H1 (cell line): ENCODE data around the gene GRIA2. TPM values are rescaled to one million over a fixed set of nuclear protein-coding genes. Genes with fewer than 3 reads are reported as not detected.

Experiments used
- CTCF ChIA-PET: fragments of 300-600 bp; sonication (Branson Sonifier 250); formaldehyde crosslinking; loops from one replicate; lab custom pipeline; 2021; ENCODE audit not compliant: partially characterized antibody; lab: Charles Lee
- POLR2A ChIA-PET: fragments of 300-600 bp; sonication (Branson Sonifier 250); formaldehyde crosslinking; loops from one replicate; lab custom pipeline; 2021; ENCODE audit warnings: inconsistent platforms; ENCODE audit not compliant: partially characterized antibody; lab: Charles Lee
- DNase-seq, 2 experiments: peaks; one replicate each; pipeline versions ENCODE4 v3.0.0 to v3.0.0-alpha.2; 2010 to 2022; ENCODE audit warnings: low spot score in 2 of 2, low read depth in 1 of 2, mixed read lengths in 1 of 2
- FAIRE-seq: peaks from 2 replicates; lab custom pipeline; 2011; peaks lifted over from hg19 to GRCh38; lab: Jason Lieb, UNC
- H2AFZ ChIP-seq: 2 replicates; pipeline ENCODE4 v1.8.1; 2012; ENCODE audit warnings: low read length, inconsistent platforms
- H2AK5ac ChIP-seq: 2 replicates; pipeline ENCODE4 v1.6.1; 2013; ENCODE audit warnings: low read depth, low read length
- H2BK120ac ChIP-seq: replicated peaks from 2 replicates; pipeline ENCODE3; 2013; ENCODE audit warnings: low read depth, low read length, inconsistent platforms
- H2BK12ac ChIP-seq: 2 replicates; pipeline ENCODE4 v1.6.1; 2013; ENCODE audit warnings: low read depth, low read length
- H2BK15ac ChIP-seq: 2 replicates; pipeline ENCODE4 v1.6.1; 2013; ENCODE audit warnings: low read length
- H2BK20ac ChIP-seq: 2 replicates; pipeline ENCODE4 v1.6.1; 2013; ENCODE audit warnings: low read length
- H2BK5ac ChIP-seq: 2 replicates; pipeline ENCODE4 v1.6.1; 2013; ENCODE audit warnings: low read depth, low read length
- H3K14ac ChIP-seq: 2 replicates; pipeline ENCODE4 v1.6.1; 2013; ENCODE audit warnings: inconsistent platforms; ENCODE audit not compliant: insufficient read length
- H3K18ac ChIP-seq: 2 replicates; pipeline ENCODE4 v1.6.1; 2013; ENCODE audit warnings: low read length; ENCODE audit errors: extremely low read depth
- H3K23ac ChIP-seq: 2 replicates; pipeline ENCODE4 v1.6.1; 2013; ENCODE audit warnings: inconsistent platforms; ENCODE audit not compliant: insufficient read length
- H3K23me2 ChIP-seq: 2 replicates; pipeline ENCODE4 v1.6.1; 2013; ENCODE audit warnings: low read depth, low read length
- H3K27ac ChIP-seq: 2 replicates; pipeline ENCODE4 v1.6.1; 2011; ENCODE audit warnings: low read depth, low read length, inconsistent platforms
- H3K27me3 ChIP-seq, 4 experiments: replicated peaks in 1 of 4; 1 replicate in 1 of 4; 2 replicates in 3 of 4; pipeline versions ENCODE4 v1.6.1 to v1.8.1; 2011 to 2013; ENCODE audit warnings: low read length in 3 of 4, mild to moderate bottlenecking in 3 of 4, inconsistent platforms in 2 of 4, mixed read lengths in 2 of 4, moderate library complexity in 1 of 4; ENCODE audit not compliant: control insufficient read depth in 3 of 4, insufficient read depth in 3 of 4; ENCODE audit errors: extremely low read depth in 1 of 4
- H3K36me3 ChIP-seq, 4 experiments: 2 replicates each; pipeline versions ENCODE4 v1.6.1 to v1.8.1; 2011 to 2013; ENCODE audit warnings: mild to moderate bottlenecking in 4 of 4, low read length in 3 of 4, moderate library complexity in 2 of 4, control low read depth in 1 of 4, inconsistent platforms in 1 of 4; ENCODE audit not compliant: insufficient read depth in 4 of 4, control insufficient read depth in 2 of 4
- H3K4ac ChIP-seq: replicated peaks from 2 replicates; pipeline ENCODE3; 2013; ENCODE audit warnings: low read length, low read depth, mixed read lengths, inconsistent platforms; ENCODE audit not compliant: insufficient read length
- H3K4me1 ChIP-seq, 4 experiments: replicated peaks in 1 of 4; 1 replicate in 1 of 4; 2 replicates in 3 of 4; pipeline versions ENCODE4 v1.6.1 to v1.8.1; 2011 to 2013; ENCODE audit warnings: low read length in 3 of 4, inconsistent platforms in 2 of 4, mixed read lengths in 1 of 4; ENCODE audit not compliant: insufficient read depth in 4 of 4, control insufficient read depth in 3 of 4
- H3K4me2 ChIP-seq, 2 experiments: 2 replicates each; pipeline versions ENCODE4 v1.6.1 to v1.8.1; 2011 to 2013; ENCODE audit warnings: low read depth in 2 of 2, low read length in 2 of 2, control low read depth in 1 of 2, inconsistent platforms in 1 of 2, mild to moderate bottlenecking in 1 of 2; ENCODE audit not compliant: insufficient read depth in 1 of 2
- H3K4me3 ChIP-seq, 4 experiments: fragments of 200-600, 300-600 bp in 1 of 4; sonication (generic), shearing (Covaris generic), sonication (Bioruptor Twin) in 1 of 4; 2 replicates each; pipeline versions ENCODE4 v1.5.1 to v1.8.1; 2011 to 2016; ENCODE audit warnings: low read length in 4 of 4, low read depth in 3 of 4, control low read depth in 2 of 4, inconsistent platforms in 2 of 4, mild to moderate bottlenecking in 2 of 4, mixed read lengths in 1 of 4, moderate library complexity in 1 of 4; ENCODE audit not compliant: insufficient read depth in 2 of 4; ENCODE audit errors: extremely low read depth in 1 of 4
- H3K56ac ChIP-seq: replicated peaks from 2 replicates; pipeline ENCODE3; 2013; ENCODE audit warnings: low read depth, mild to moderate bottlenecking, mixed read lengths, low read length, inconsistent platforms; ENCODE audit not compliant: insufficient read length
- H3K79me1 ChIP-seq: 2 replicates; pipeline ENCODE4 v1.6.1; 2013; ENCODE audit warnings: low read depth, low read length, control low read depth
- H3K79me2 ChIP-seq, 2 experiments: 2 replicates each; pipeline versions ENCODE4 v1.6.1 to v1.8.1; 2012 to 2013; ENCODE audit warnings: low read length in 2 of 2, mild to moderate bottlenecking in 2 of 2, inconsistent platforms in 1 of 2; ENCODE audit not compliant: insufficient read depth in 2 of 2, control insufficient read depth in 1 of 2
- H3K9ac ChIP-seq, 4 experiments: replicated peaks in 1 of 4; 1 replicate in 1 of 4; 2 replicates in 3 of 4; pipeline versions ENCODE4 v1.6.1 to v1.8.1; 2011 to 2013; ENCODE audit warnings: low read depth in 3 of 4, low read length in 3 of 4, control low read depth in 2 of 4, mild to moderate bottlenecking in 2 of 4, moderate library complexity in 2 of 4, inconsistent platforms in 1 of 4; ENCODE audit errors: extremely low read depth in 1 of 4
- H3K9me3 ChIP-seq, 2 experiments: 2 replicates each; pipeline versions ENCODE4 v1.6.1 to v1.8.1; 2012 to 2013; ENCODE audit warnings: mild to moderate bottlenecking in 2 of 2, moderate library complexity in 2 of 2, control low read depth in 1 of 2, inconsistent platforms in 1 of 2, low read depth in 1 of 2, low read length in 1 of 2, mixed read lengths in 1 of 2; ENCODE audit not compliant: insufficient read depth in 2 of 2
- H4K20me1 ChIP-seq, 2 experiments: replicated peaks in 1 of 2; 2 replicates each; pipeline versions ENCODE3 to v1.8.1; 2011 to 2013; ENCODE audit warnings: inconsistent platforms in 2 of 2, low read length in 2 of 2, mild to moderate bottlenecking in 1 of 2; ENCODE audit not compliant: insufficient read depth in 2 of 2, control insufficient read depth in 1 of 2
- H4K5ac ChIP-seq: 2 replicates; pipeline ENCODE4 v1.6.1; 2013; ENCODE audit warnings: low read length, low read depth, mixed read lengths, inconsistent platforms; ENCODE audit not compliant: insufficient read length
- H4K8ac ChIP-seq: 2 replicates; pipeline ENCODE4 v1.8.0; 2013; ENCODE audit warnings: mild to moderate bottlenecking, moderate library complexity, low read length, inconsistent platforms; ENCODE audit not compliant: insufficient read depth; ENCODE audit errors: extremely low read depth
- H4K91ac ChIP-seq: replicated peaks from 2 replicates; pipeline ENCODE3; 2013; ENCODE audit warnings: low read length, mixed read lengths, inconsistent platforms; ENCODE audit not compliant: insufficient read length
- BACH1 ChIP-seq: IDR thresholded peaks from 2 replicates; pipeline ENCODE4 v1.6.1; 2012; ENCODE audit warnings: low read length, improper control_type of control experiment
- BRCA1 ChIP-seq: IDR thresholded peaks from 2 replicates; pipeline ENCODE4 v1.6.1; 2012; ENCODE audit warnings: low read depth, low read length, improper control_type of control experiment
- CBX8 ChIP-seq: fragments of 300-800, 300-1000 bp; sonication (generic); IDR thresholded peaks from 2 replicates; pipeline ENCODE4 v1.7.1; 2016; ENCODE audit warnings: low read depth, low read length, borderline replicate concordance
- CREB1 ChIP-seq: IDR thresholded peaks from 2 replicates; pipeline ENCODE4 v1.6.1; 2012; ENCODE audit warnings: inconsistent platforms
- HDAC2 ChIP-seq, 2 experiments: fragments of 300-600 bp in 1 of 2; sonication (generic) in 1 of 2; IDR thresholded peaks; 2 replicates each; pipeline ENCODE4 v1.6.1; 2011 to 2012; ENCODE audit warnings: low read depth in 2 of 2, low read length in 2 of 2, mild to moderate bottlenecking in 2 of 2, moderate library complexity in 2 of 2, borderline replicate concordance in 1 of 2, inconsistent platforms in 1 of 2
- MAFK ChIP-seq: IDR thresholded peaks from 2 replicates; pipeline ENCODE4 v1.6.1; 2012; ENCODE audit warnings: low read depth, mild to moderate bottlenecking, improper control_type of control experiment, low read length
- POU5F1 ChIP-seq: IDR thresholded peaks from 2 replicates; pipeline ENCODE4 v1.6.1; 2011; ENCODE audit warnings: low read depth, mild to moderate bottlenecking, low read length, moderate library complexity
- SRF ChIP-seq: IDR thresholded peaks from 2 replicates; pipeline ENCODE4 v1.6.1; 2011; ENCODE audit warnings: mild to moderate bottlenecking, low read depth, low read length, moderate library complexity
- SUZ12 ChIP-seq: fragments of 200-600 bp; sonication (generic); IDR thresholded peaks from 2 replicates; pipeline ENCODE4 v1.6.1; 2012; ENCODE audit warnings: mild to moderate bottlenecking, inconsistent platforms, low read length, moderate library complexity, mixed read lengths
- TEAD4 ChIP-seq: IDR thresholded peaks from 2 replicates; pipeline ENCODE4 v1.6.1; 2012; ENCODE audit warnings: low read depth, low read length, inconsistent platforms, mixed read lengths
- WGBS, 2 experiments: shearing (Covaris generic) in 1 of 2; methylation state at CpG; one replicate each; pipeline versions ENCODE4 v1.1.6 to v1.1.7; 2013 to 2015; ENCODE audit warnings: low lambda C conversion rate in 2 of 2, mixed read lengths in 2 of 2, inconsistent platforms in 1 of 2, low coverage in 1 of 2, missing lambda C conversion rate in 1 of 2; ENCODE audit not compliant: insufficient replicate concordance in 2 of 2, insufficient coverage in 1 of 2, insufficient read length in 1 of 2; ENCODE audit errors: extremely low coverage in 1 of 2, missing lambda C conversion rate in 1 of 2; 5-methylcytosine and 5-hydroxymethylcytosine counted together
- polyA plus RNA-seq, 7 experiments: library from polyadenylated mRNA; depleted of rRNA in 3 of 7; stranded (reverse) in 5 of 7; unstranded in 2 of 7; fragments of >200 nt in 5 of 7; fragments of 200-250 nt in 2 of 7; gene quantifications; 1 replicate in 5 of 7; 2 replicates in 1 of 7; 4 replicates in 1 of 7; pipeline versions ENCODE4 v1.2.1 to v1.2.3, GENCODE V29; 2011 to 2013; ENCODE audit warnings: missing spikeins in 2 of 7, mixed read lengths in 2 of 7
- total RNA-seq: library from RNA; stranded (reverse); fragmentation: NEBNext Ultra II Directional; extraction: Animal tissue kit (Norgen Biotek cat#: 25700); gene quantifications from 2 replicates; pipeline ENCODE4 v1.2.1, GENCODE V29; 2021
- TF ChIP-seq, protein P1 (sequence below), 3 experiments: IDR thresholded peaks; 1 replicate in 2 of 3; 2 replicates in 1 of 3; pipeline versions ENCODE4 v1.5.1 to v1.6.1; 2011; ENCODE audit warnings: low read length in 3 of 3, mild to moderate bottlenecking in 3 of 3, inconsistent platforms in 2 of 3, low read depth in 1 of 3, moderate library complexity in 1 of 3; ENCODE audit not compliant: insufficient read depth in 1 of 3; ENCODE audit errors: control extremely low read depth in 1 of 3
- TF ChIP-seq, protein P2 (sequence below): IDR thresholded peaks from 2 replicates; pipeline ENCODE4 v1.6.1; 2011; ENCODE audit warnings: low read depth, mild to moderate bottlenecking, low read length; ENCODE audit not compliant: insufficient read depth

Gene GRIA2
- total and polyA plus RNA-seq, 2 of the 8 experiments (the other 6 are each of a cell fraction or from before 2014, with no cell fraction given) = not detected

DNA sequence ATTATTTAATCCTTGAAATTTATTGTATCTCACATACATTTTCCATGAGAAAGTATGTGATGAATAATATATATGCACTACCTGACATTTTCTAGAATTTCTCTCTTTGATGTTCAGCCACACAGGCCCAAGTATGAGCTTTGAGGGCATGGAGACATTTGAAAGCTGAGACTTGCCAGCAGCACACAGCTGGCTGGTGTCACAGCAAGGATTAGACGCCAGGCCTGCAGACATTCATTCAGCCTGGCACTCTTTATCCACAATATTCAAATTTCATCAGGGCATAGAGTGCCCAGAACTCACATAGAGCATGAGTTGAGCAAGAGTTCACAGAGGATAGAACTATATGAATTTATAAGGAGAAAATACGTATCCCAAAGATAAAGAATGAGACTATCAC, 74.0 kb downstream of the GRIA2 start:
- no peak overlapping the region; a peak in 1 of 7 replicates for H3K9ac ChIP-seq
- H3K14ac ChIP-seq = no peak overlapping the region
- no peak overlapping the region for H2AFZ ChIP-seq
- POLR2A ChIA-PET = no interaction called here
- no peak overlapping the region for H3K4me2 ChIP-seq
- H2BK15ac ChIP-seq = no peak overlapping the region
- H2BK5ac ChIP-seq = no peak overlapping the region
- H4K91ac ChIP-seq = no peak overlapping the region
- CTCF ChIA-PET = no interaction called here
- no peak overlapping the region for H4K8ac ChIP-seq
- no peak overlapping the region for H4K5ac ChIP-seq
- H2BK12ac ChIP-seq = no peak overlapping the region
- H3K4me3 ChIP-seq = no peak overlapping the region
- no peak overlapping the region for H3K23ac ChIP-seq
- H4K20me1 ChIP-seq = no peaks in the 10 kb centered on the region
- no peak overlapping the region for H3K4ac ChIP-seq
- no peaks in the 10 kb centered on the region for H3K79me1 ChIP-seq
- no peaks in the 10 kb centered on the region for H3K79me2 ChIP-seq
- H3K9me3 ChIP-seq = no peaks in the 10 kb centered on the region
- H3K18ac ChIP-seq = no peak overlapping the region
- peaks cover 0 to 1% (median 0%) of the 10 kb centered on the region in 4 experiments; a peak in 1 of 7 replicates for H3K27me3 ChIP-seq
- H3K36me3 ChIP-seq = no peaks in the 10 kb centered on the region
- H2BK120ac ChIP-seq = no peak overlapping the region
- no peaks in the 10 kb centered on the region for H3K4me1 ChIP-seq
- no peak overlapping the region for H2AK5ac ChIP-seq
- TF ChIP-seq MAFK = no peak
- TF ChIP-seq SUZ12 = no peak
- no peak for TF ChIP-seq CBX8
- no peak for TF ChIP-seq BACH1
- no peak for TF ChIP-seq BRCA1
- TF ChIP-seq HDAC2 (IDR thresholded peaks at IDR 0.05; ENCODE audit: borderline replicate concordance in 1 of 2, low read depth in 2 of 2, low read length in 2 of 2) = no peak
- TF ChIP-seq CREB1 = no peak
- TF ChIP-seq, protein P1, sequence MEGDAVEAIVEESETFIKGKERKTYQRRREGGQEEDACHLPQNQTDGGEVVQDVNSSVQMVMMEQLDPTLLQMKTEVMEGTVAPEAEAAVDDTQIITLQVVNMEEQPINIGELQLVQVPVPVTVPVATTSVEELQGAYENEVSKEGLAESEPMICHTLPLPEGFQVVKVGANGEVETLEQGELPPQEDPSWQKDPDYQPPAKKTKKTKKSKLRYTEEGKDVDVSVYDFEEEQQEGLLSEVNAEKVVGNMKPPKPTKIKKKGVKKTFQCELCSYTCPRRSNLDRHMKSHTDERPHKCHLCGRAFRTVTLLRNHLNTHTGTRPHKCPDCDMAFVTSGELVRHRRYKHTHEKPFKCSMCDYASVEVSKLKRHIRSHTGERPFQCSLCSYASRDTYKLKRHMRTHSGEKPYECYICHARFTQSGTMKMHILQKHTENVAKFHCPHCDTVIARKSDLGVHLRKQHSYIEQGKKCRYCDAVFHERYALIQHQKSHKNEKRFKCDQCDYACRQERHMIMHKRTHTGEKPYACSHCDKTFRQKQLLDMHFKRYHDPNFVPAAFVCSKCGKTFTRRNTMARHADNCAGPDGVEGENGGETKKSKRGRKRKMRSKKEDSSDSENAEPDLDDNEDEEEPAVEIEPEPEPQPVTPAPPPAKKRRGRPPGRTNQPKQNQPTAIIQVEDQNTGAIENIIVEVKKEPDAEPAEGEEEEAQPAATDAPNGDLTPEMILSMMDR (IDR thresholded peaks at IDR 0.05; ENCODE audit: control extremely low read depth in 1 of 3, insufficient read depth in 1 of 3, low read depth in 1 of 3, low read length in 3 of 3) = no peak
- TF ChIP-seq POU5F1 = no peak
- no peak for TF ChIP-seq TEAD4
- TF ChIP-seq SRF = no peak
- TF ChIP-seq, protein P2, sequence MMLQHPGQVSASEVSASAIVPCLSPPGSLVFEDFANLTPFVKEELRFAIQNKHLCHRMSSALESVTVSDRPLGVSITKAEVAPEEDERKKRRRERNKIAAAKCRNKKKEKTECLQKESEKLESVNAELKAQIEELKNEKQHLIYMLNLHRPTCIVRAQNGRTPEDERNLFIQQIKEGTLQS = no peak
- H2BK20ac ChIP-seq = no peak overlapping the region
- no peak for FAIRE-seq
- no peaks in the 10 kb centered on the region; the same call in 1 of the 2 replicates for H3K23me2 ChIP-seq
- no peak for DNase-seq
- no peak overlapping the region for H3K56ac ChIP-seq
- no peak overlapping the region for H3K27ac ChIP-seq
- 96% methylated on average over 2 of the region's 2 CpGs; no CpG with 5 or more reads in 1 of the 2 experiments for WGBS, 2 experiments
